SJCRH30 (cell line): Measurements from ENCODE around the gene MTLN. TPM values are rescaled to one million over a fixed set of nuclear protein-coding genes. Genes with fewer than 3 reads are reported as not detected.
"Not testable (repeated sequence)": the region's sequence is repeated elsewhere in the genome, so short reads cannot be mapped to it uniquely, and the experiment has no call there.

Experiments used
- DNase-seq, 2 experiments: peaks; one replicate each; pipeline ENCODE4 v3.0.0-alpha.2; 2015 to 2020
- H3K27ac ChIP-seq: fragments of 250-450 bp; sonication (Bioruptor Pico); 2 replicates; pipeline ENCODE4 v1.5.1; 2020; ENCODE audit warnings: mild to moderate bottlenecking, moderate library complexity
- H3K27me3 ChIP-seq: fragments of 250-450 bp; sonication (Bioruptor Pico); 2 replicates; pipeline ENCODE4 v1.5.1; 2020; ENCODE audit warnings: mild to moderate bottlenecking, moderate library complexity
- H3K36me3 ChIP-seq: fragments of 250-450 bp; sonication (Bioruptor Pico); 2 replicates; pipeline ENCODE4 v1.5.1; 2020; ENCODE audit warnings: mild to moderate bottlenecking, moderate library complexity
- H3K4me1 ChIP-seq: fragments of 250-450 bp; sonication (Bioruptor Pico); 2 replicates; pipeline ENCODE4 v1.5.1; 2020; ENCODE audit warnings: mild to moderate bottlenecking, moderate library complexity
- H3K4me3 ChIP-seq: fragments of 250-450 bp; sonication (Bioruptor Pico); 2 replicates; pipeline ENCODE4 v1.5.1; 2020; ENCODE audit warnings: mild to moderate bottlenecking, moderate library complexity
- H3K9me3 ChIP-seq: fragments of 250-450 bp; sonication (Bioruptor Pico); replicated peaks from 2 replicates; pipeline ENCODE4 v1.5.1; 2020; ENCODE audit warnings: mild to moderate bottlenecking, moderate library complexity
- total RNA-seq: library from RNA; depleted of rRNA; stranded (reverse); fragments of >200 nt; shearing (Covaris generic); gene quantifications from 2 replicates; pipeline ENCODE4 v1.2.3, GENCODE V29; 2014

MTLN gene
- total RNA-seq, 1 experiment from 2014 or later = 23.5 TPM

DNA sequence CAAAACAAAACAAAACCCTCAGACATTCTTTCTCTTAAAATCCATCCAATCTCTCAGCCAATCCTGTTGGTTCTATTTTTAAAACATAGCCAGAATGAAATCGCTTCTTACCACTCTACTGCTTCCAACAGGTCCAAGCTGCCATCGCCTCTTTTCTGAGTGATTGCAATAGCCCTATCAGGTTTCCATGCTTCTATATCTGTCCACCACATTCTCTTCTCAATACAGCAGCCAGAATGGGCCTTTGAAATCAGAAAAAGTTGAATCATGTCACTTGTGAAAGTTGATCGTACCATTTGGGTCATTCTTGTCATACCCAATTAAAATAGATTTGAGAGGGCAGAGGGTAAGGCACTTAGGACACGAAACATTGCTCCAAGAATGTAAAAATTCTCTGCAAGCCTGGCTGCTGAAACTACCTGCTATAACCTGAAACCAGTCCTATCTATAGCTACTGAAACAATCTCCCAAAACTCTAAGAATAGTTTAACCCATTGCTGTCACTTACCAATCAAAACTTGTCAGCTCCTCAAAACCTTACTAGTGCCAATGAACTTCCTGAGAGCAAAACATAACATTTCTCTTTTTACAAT is 3.3 kb upstream of the MTLN start:
- no peaks in the 10 kb centered on the region; the same call in 1 of the 2 replicates for H3K36me3 ChIP-seq
- no peak for DNase-seq
- no peak overlapping the region for H3K27ac ChIP-seq
- no peaks in the 10 kb centered on the region for H3K27me3 ChIP-seq
- no peak overlapping the region for H3K4me3 ChIP-seq
- H3K4me1 ChIP-seq = no peaks in the 10 kb centered on the region
- no peaks in the 10 kb centered on the region for H3K9me3 ChIP-seq

DNA sequence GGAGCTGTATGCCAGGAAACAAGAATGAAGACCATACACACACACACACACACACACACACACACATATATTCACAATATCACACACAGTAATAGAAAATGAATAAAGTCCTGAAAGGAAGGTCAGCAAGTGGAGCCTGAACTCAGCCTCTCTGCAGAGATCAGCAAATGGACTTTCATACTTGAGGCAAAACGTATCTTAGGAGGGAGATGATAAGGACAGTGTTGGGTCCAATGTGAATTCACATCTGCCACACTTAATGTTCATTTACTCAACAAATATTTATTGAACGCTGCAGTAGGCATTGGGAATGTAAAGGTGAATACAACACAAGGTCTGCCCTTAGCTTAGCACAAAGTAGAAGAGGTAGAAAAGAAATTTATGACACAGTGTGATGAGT is 2.7 kb upstream of the MTLN start:
- Histone ChIP-seq H3K27me3 (no peaks in the 10 kb centered on the region), H3K4me3 (no peak overlapping the region), H3K36me3 (no peaks in the 10 kb centered on the region; the same call in 1 of the 2 replicates), H3K4me1 (no peaks in the 10 kb centered on the region), H3K27ac (no peak overlapping the region), H3K9me3 (no peaks in the 10 kb centered on the region)
- no peak for DNase-seq

DNA sequence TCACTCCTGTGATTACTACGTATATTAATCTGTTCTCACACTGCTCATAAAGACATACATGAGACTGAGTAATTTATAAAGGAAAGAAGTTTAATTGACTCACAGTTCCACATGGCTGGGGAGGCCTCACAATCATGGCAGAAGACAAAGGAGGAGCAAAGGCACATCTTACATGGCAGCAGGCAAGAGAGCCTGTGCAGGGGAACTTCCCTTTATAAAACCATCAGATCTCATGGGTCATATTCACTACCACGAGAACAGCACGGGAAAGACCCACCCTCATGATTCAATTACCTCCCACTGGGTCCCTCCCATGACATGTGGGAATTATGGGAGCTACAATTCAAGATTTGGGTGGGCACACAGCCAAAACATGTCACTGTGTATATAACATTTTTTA is 1.2 kb upstream of the MTLN start:
- DNase-seq, H3K27me3 ChIP-seq, H3K9me3 ChIP-seq, H3K27ac ChIP-seq, H3K4me3 ChIP-seq, H3K36me3 ChIP-seq, H3K4me1 ChIP-seq: not testable (repeated sequence)

DNA sequence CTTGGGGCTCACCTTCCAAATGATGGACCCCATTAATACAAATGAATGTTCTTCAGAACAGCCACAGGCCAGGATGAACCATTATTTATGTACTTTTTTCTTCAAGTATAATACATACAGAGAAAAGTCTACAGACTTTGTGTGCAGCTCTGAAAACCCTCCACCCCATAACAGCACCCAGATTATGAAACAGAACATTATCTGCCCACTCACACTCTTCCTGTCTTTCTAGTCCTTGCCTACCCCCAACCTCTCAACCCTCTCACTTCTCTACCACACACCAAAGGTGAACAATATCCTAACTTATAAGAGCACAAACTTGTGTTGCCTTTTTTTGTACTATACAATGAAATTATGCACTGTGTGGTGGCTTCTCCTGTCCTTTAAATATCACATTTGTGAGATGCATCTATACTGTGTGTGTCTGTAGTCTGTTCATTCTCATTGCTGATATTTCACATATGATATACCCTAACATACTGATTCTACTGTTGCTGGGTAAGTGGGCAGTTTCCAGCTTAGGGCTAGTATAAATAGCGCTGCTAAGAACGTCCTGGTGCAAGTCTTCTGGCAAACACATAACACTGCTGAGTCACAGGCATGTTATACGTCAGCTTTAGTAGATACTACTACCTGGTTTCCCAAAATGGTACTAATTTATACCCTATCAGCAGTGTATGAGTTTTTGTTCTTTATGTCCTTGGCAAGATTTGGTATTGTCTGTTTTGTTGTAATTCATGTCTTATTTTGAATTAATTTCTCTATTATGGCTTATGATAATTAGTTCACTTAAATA is 6.5 kb downstream of the MTLN start:
- no peak for DNase-seq
- no peaks in the 10 kb centered on the region for H3K27me3 ChIP-seq
- H3K9me3 ChIP-seq = no peaks in the 10 kb centered on the region

DNA sequence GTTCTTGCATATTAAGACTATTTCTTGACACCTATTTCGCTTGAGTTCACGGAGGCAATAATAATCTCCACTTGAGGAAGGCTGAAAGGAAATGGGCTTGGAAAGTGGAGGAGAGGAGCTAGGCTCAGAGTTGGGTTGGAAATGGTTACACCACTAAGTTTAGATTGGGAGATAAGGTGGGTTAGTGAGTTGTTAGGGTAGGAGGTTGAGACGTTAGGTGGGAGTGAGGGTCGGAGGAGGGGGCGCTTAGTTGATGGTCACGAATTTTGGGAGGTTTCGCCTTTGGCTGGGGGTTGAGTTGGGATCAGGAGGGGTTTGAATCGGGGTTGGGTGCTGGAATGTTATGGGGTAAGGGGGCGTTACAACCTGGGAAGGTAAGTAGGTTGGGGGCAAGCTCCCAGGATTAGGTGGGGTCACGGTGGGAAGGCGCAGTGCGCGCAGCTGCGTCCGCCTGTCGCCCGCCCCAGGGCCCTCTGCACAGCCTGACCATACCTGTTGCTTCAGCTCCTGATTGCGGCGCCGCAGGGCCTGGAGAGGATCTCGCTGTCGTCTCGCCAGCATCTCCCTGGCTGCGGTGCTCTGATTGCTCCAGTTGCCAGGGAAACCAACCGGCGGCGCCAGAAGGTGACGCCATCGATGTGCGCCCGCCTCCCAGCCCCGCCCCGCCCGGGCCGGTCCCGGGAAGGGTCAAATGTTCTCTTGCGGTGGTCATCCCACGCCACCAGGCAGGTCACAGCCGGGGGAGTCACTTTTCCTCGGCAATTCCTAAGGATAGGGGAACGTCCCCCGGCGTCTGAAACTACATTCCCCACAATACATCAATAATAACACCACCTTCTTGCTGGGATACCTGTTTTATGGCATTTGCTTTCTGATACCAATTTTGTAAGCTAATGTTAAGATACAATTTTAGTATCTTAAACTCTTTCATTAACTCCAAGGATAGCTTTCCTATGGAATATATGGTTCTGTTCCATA is 7.7 kb downstream of the MTLN start, which contains the start of gene NPHP1:
Gene NPHP1, minus strand, starts transcription at position 606 of the 978 bp plus-strand sequence. Its CDS starts 45 bp downstream, at position 561.
- peak within 1 kb of the TSS; percentile 4; the same call in 1 of the 2 replicates for H3K27ac ChIP-seq
- no peaks in the 10 kb centered on the region for H3K27me3 ChIP-seq
- H3K9me3 ChIP-seq = no peaks in the 10 kb centered on the region
- H3K4me3 ChIP-seq = peak within 1 kb of the TSS; percentile 66
- H3K4me1 ChIP-seq = peaks cover 2% of the 10 kb centered on the region; the same call in 1 of the 2 replicates
- DNase-seq = peak; percentile 80 to 83
- H3K36me3 ChIP-seq = no peaks in the 10 kb centered on the region; the same call in 1 of the 2 replicates

More for the DNA sequence above, 6.5 kb downstream of the MTLN start:
- no peak overlapping the region for H3K27ac ChIP-seq
- H3K4me1 ChIP-seq = peaks cover 2% of the 10 kb centered on the region; the same call in 1 of the 2 replicates
- H3K4me3 ChIP-seq = no peak overlapping the region
- H3K36me3 ChIP-seq = no peaks in the 10 kb centered on the region; the same call in 1 of the 2 replicates

DNA sequence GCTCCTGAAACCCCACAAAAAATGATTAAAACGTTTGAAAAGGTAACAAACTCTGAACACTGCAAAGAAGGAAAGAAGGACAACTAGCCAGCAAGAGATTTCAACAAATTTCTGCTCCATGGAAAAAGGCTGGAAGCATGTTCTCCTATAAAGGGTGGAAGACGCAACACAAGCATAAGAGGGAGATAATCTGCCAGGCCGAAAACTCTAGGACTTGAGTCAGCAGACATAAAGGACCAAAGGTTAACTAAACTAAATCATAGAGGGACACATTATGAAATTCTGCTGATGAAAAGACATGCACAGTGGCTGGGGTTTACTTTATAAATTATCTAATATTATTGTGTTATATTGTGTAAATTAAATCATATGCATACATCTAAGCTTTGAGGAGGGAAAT is 14.3 kb downstream of the MTLN start:
- H3K4me1 ChIP-seq = no peaks in the 10 kb centered on the region
- H3K9me3 ChIP-seq = no peaks in the 10 kb centered on the region
- no peak for DNase-seq
- no peak overlapping the region for H3K4me3 ChIP-seq
- H3K27me3 ChIP-seq = no peaks in the 10 kb centered on the region
- no peak overlapping the region for H3K27ac ChIP-seq
- no peaks in the 10 kb centered on the region for H3K36me3 ChIP-seq

DNA sequence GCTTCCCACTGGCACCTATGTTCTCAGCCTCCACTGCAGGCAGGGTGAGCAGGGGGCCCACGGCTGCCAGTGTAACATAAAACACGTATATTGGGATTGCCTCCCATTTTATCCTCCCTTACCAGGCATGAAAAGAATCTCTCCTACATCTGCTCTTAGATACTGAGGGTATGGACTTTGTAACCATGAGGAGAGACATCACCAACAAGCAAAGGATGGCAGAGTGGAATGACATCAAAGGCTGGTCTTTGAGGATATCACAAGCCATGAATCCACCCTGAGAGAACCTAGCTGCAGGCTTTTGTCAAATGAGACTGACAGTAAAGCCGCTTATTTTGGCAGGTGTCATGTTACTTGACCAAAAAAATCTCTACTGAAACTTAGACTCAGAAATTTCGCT is 14.9 kb downstream of the MTLN start:
- no peaks in the 10 kb centered on the region for H3K36me3 ChIP-seq
- H3K4me1 ChIP-seq = no peaks in the 10 kb centered on the region
- no peak overlapping the region for H3K27ac ChIP-seq
- H3K4me3 ChIP-seq = no peak overlapping the region
- H3K9me3 ChIP-seq = no peaks in the 10 kb centered on the region
- no peak for DNase-seq
- no peaks in the 10 kb centered on the region for H3K27me3 ChIP-seq

DNA sequence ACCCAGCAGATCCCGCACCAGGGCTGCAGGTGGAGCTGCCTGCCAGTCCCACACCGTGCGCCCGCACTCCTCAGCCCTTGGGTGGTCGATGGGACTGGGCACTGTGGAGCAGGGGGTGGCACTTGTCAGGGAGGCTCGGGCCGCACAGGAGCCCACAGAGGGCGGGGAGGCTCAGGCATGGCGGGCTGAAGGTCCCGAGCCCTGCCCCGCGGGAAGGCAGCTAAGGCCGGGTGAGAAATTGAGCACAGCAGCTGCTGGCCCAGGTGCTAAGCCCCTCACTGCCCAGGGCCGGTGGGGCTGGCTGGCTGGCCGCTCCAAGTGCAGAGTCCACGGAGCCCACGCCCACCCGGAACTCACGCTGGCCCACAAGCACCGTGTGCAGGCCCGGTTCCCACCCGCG is 22.2 kb downstream of the MTLN start:
- DNase-seq, H3K4me3 ChIP-seq, H3K4me1 ChIP-seq, H3K27ac ChIP-seq, H3K9me3 ChIP-seq, H3K27me3 ChIP-seq, H3K36me3 ChIP-seq: not testable (repeated sequence)

DNA sequence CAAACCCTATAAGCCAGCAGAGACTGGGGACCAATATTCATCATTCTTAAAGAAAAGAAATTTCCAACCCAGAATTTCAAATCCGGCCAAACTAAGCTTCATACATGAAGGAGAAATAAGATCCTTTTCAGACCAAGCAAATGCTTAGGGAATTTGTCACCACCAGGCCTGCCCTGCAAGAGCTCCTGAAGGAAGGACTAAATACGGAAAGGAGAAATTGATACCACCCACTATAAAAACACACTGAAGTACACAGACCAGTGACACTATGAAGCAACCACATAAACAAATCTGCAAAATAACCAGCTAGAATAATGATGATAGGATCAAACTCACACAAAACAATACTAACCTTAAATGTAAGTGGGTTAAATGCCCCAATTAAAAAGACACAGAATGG is 29.9 kb downstream of the MTLN start:
- Histone ChIP-seq H3K4me3 (no peak overlapping the region), H3K4me1 (no peaks in the 10 kb centered on the region), H3K36me3 (no peaks in the 10 kb centered on the region), H3K27me3 (no peaks in the 10 kb centered on the region), H3K9me3 (no peaks in the 10 kb centered on the region), H3K27ac (no peak overlapping the region)
- no peak for DNase-seq

DNA sequence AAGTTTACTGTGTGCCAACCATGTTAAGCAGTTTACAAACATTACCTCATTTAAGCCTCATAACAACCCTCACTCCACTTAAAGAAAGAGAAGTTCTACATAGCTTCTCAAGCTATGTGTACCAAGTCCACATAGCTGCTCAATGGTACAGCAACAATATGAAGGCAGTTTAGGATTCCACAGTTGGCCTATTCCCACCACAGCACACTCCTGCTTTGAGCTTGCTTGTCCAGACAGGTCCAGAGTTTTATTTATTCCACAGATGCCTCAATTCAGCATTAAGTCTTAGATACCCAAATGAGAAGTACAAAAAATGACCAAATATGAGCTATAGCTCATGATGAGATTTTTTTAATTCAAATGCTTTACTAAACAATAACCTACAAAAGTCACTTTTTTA is 32.3 kb downstream of the MTLN start:
- Histone ChIP-seq H3K36me3 (no peaks in the 10 kb centered on the region), H3K4me1 (no peaks in the 10 kb centered on the region), H3K27me3 (no peaks in the 10 kb centered on the region), H3K27ac (no peak overlapping the region), H3K9me3 (no peaks in the 10 kb centered on the region), H3K4me3 (no peak overlapping the region)
- no peak for DNase-seq

DNA sequence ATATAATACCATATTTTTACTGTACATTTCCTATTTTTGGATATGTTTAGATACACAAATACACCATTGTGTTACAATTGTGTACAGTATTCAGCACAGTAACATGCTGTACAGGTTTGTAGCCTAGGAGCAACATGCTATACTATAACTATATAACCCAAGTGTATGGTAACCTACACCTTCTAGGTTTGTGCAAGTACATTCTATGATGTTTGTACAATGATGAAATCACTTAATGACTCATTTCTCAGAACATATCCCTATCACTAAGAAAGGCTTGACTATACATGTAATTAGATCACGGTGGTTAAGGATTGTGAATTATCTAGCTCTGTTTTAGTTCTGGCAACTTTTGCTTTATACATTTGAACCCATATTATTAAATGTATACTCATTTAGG is 38.8 kb downstream of the MTLN start:
- Histone ChIP-seq H3K27me3 (no peaks in the 10 kb centered on the region), H3K36me3 (no peaks in the 10 kb centered on the region), H3K9me3 (no peaks in the 10 kb centered on the region), H3K4me1 (no peaks in the 10 kb centered on the region), H3K4me3 (no peak overlapping the region), H3K27ac (no peak overlapping the region)
- no peak for DNase-seq

DNA sequence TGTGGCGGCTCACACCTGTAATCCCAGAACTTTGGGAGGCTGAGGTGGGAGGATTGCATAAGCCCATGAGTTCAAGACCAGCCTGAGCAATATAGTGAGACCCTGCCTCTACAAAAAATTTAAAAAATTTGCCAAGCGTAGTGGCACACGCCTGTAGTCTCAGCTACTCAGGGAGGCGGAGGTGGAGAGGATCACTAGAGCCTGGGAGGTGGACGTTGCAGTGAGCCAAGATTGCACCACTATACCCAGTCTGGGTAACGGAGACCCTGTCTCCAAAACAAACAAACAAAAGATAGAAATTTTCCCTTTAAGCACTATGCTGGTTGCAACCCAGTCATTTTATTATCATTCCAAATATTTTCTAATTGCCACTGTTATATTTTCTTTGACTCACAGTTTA is 39.8 kb downstream of the MTLN start:
- DNase-seq = no peak
- Histone ChIP-seq H3K9me3 (no peaks in the 10 kb centered on the region), H3K27ac (no peak overlapping the region), H3K4me3 (no peak overlapping the region), H3K36me3 (no peaks in the 10 kb centered on the region), H3K4me1 (no peaks in the 10 kb centered on the region), H3K27me3 (no peaks in the 10 kb centered on the region)

DNA sequence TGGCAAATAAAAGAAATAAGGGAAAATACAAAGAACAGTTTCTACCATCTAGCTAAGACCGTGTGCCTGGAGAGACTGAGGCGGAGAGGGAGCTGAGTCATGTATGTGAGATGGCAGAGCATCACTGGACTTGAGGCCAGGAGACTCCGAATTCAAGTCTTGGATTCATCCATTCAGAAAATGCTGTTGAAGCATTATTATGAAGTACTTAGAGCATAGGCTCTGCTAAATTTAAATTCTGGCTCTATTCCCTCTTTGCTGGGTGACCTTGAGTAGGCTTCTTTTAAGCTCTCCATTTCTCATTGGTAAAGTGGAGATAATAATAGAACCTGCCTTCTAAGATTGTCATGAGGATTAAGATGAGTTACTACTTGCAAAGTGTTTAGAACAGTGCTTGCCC is 42.2 kb downstream of the MTLN start:
- Histone ChIP-seq H3K4me3 (no peak overlapping the region), H3K9me3 (no peaks in the 10 kb centered on the region), H3K36me3 (no peaks in the 10 kb centered on the region), H3K27ac (no peak overlapping the region), H3K4me1 (no peaks in the 10 kb centered on the region), H3K27me3 (no peaks in the 10 kb centered on the region)
- DNase-seq = no peak

DNA sequence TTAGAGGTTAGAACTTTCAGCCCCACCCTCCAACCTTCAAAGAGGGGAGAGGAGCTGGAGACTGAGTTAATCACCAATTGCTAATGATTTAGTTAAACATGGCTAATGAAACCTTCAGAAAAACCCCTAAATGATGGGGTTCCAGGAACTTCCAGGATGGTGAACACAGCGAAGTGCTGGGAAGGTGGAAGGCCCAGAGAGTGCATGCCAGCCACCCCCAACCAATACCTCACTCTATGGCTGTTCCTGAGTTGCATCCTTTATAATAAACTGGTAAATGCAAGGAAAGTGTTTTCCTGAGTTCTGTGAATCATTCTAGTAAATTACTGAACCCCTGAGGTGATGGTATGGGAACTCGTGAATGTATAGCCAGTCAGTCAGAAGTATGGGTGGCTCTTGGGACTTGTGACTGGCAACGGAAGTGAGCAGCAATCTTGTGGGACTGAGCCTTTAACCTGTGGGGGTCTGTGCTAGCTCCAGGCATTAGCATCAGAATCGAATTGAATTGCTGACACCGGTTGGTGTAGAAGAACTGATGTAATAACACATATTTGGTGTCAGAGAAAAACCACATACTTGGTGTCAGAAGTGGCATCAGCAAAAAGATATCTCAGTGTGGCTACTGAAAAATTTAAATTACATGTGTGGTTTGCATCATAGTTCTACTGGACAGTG is 44.9 kb downstream of the MTLN start:
- Histone ChIP-seq H3K9me3 (no peaks in the 10 kb centered on the region), H3K4me3 (no peak overlapping the region), H3K27me3 (no peaks in the 10 kb centered on the region), H3K36me3 (no peaks in the 10 kb centered on the region), H3K4me1 (no peaks in the 10 kb centered on the region), H3K27ac (no peak overlapping the region)
- no peak for DNase-seq
